ENCODE data around the gene KIRREL3.

- TF ChIP-seq, protein P1, sequence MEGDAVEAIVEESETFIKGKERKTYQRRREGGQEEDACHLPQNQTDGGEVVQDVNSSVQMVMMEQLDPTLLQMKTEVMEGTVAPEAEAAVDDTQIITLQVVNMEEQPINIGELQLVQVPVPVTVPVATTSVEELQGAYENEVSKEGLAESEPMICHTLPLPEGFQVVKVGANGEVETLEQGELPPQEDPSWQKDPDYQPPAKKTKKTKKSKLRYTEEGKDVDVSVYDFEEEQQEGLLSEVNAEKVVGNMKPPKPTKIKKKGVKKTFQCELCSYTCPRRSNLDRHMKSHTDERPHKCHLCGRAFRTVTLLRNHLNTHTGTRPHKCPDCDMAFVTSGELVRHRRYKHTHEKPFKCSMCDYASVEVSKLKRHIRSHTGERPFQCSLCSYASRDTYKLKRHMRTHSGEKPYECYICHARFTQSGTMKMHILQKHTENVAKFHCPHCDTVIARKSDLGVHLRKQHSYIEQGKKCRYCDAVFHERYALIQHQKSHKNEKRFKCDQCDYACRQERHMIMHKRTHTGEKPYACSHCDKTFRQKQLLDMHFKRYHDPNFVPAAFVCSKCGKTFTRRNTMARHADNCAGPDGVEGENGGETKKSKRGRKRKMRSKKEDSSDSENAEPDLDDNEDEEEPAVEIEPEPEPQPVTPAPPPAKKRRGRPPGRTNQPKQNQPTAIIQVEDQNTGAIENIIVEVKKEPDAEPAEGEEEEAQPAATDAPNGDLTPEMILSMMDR (IDR thresholded peaks at IDR 0.05; ENCODE audit: insufficient read depth, low read length, poor library complexity, severe bottlenecking): no peak
- TF ChIP-seq EZH2phosphoT487 (conservative IDR thresholded peaks at IDR 0.05; ENCODE audit: low read length): no peak
Observed at GRCh38 chr11:126583101-126583500, 417.5 kb downstream of the KIRREL3 start.

Data from SU-DHL-6 (cell line).